PFSK-1 (cell line): ENCODE data around the gene RNASE8.

Experiments
- FOXP2 ChIP-seq: optimal IDR thresholded peaks from 2 replicates; pipeline ENCODE3; 2011; ENCODE audit warnings: borderline replicate concordance, control low read depth, inconsistent platforms; ENCODE audit not compliant: insufficient read depth; ENCODE audit errors: extremely low read length, extremely low read depth
- POLR2AphosphoS5 ChIP-seq: IDR thresholded peaks from 2 replicates; pipeline ENCODE4 v1.6.1; 2012; ENCODE audit warnings: low read depth, mild to moderate bottlenecking, control low read depth, low read length, moderate library complexity
- SIN3A ChIP-seq: IDR thresholded peaks from 2 replicates; pipeline ENCODE4 v1.6.1; 2012; ENCODE audit warnings: mild to moderate bottlenecking, low read length, moderate library complexity, borderline replicate concordance; ENCODE audit not compliant: insufficient read depth
- TAF1 ChIP-seq: IDR thresholded peaks from 2 replicates; pipeline ENCODE4 v1.6.1; 2012; ENCODE audit warnings: low read length, control low read depth, borderline replicate concordance; ENCODE audit not compliant: insufficient read depth
- TF ChIP-seq, protein P1 (sequence below), 2 experiments: IDR thresholded peaks; 2 replicates each; pipeline versions ENCODE4 v1.6.1 to v1.8.0; 2011 to 2012; ENCODE audit warnings: low read depth in 2 of 2, low read length in 2 of 2, control low read depth in 1 of 2, inconsistent platforms in 1 of 2, mild to moderate bottlenecking in 1 of 2, moderate library complexity in 1 of 2; ENCODE audit not compliant: insufficient read depth in 1 of 2

Gene RNASE8

DNA sequence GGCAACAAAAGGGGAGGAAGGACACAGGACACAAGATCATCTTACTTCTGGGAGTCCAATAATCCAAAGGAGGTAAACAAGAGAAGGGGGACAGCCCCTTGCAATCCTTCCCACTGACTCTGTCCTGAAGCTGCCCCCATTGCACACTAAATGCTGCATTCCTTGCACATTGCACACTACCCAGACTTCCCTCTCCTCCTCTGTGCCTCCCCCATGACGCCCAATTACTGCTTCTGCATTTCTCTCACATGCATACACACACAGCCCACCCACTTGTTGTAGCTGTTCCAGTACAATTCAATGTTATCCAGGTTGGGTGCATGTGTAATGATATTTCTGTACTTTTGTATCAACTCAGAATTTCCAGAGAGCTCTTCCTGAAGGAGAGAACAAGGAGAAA lies 38.3 kb upstream of the RNASE8 start:
- no peak for TF ChIP-seq TAF1
- TF ChIP-seq POLR2AphosphoS5, result no peak
- no peak for TF ChIP-seq SIN3A
- TF ChIP-seq, protein P1, sequence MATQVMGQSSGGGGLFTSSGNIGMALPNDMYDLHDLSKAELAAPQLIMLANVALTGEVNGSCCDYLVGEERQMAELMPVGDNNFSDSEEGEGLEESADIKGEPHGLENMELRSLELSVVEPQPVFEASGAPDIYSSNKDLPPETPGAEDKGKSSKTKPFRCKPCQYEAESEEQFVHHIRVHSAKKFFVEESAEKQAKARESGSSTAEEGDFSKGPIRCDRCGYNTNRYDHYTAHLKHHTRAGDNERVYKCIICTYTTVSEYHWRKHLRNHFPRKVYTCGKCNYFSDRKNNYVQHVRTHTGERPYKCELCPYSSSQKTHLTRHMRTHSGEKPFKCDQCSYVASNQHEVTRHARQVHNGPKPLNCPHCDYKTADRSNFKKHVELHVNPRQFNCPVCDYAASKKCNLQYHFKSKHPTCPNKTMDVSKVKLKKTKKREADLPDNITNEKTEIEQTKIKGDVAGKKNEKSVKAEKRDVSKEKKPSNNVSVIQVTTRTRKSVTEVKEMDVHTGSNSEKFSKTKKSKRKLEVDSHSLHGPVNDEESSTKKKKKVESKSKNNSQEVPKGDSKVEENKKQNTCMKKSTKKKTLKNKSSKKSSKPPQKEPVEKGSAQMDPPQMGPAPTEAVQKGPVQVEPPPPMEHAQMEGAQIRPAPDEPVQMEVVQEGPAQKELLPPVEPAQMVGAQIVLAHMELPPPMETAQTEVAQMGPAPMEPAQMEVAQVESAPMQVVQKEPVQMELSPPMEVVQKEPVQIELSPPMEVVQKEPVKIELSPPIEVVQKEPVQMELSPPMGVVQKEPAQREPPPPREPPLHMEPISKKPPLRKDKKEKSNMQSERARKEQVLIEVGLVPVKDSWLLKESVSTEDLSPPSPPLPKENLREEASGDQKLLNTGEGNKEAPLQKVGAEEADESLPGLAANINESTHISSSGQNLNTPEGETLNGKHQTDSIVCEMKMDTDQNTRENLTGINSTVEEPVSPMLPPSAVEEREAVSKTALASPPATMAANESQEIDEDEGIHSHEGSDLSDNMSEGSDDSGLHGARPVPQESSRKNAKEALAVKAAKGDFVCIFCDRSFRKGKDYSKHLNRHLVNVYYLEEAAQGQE (IDR thresholded peaks at IDR 0.05; ENCODE audit: insufficient read depth in 1 of 2, low read depth in 2 of 2, low read length in 2 of 2), result no peak
- TF ChIP-seq FOXP2, result no peak

DNA sequence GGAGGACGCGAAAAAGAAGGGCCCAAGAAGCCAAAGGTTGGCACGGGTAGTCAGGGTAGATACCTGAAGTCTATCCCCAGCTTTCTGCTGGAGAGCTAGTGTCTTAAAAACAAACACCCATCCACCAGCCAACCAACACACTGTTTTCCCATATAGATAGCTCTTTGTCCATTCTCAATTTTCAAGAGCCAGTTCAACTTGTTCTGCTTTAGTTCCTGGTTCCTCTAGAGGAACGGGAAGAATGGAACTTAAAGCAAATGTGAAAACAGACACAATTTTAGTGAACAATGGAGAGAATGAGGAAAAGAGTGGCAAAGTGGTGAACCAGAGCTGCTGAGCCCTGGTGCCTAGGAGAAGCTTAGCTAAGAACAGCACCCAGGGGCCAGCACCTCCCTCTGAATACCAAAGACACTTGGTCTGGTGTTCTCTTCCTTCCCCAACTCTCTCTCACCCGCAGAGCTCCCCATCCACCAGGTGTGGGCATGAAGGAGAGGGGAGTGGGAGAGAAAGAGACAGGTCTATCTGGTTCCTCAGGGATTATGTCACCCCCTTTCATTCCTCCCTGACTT lies 36.6 kb upstream of the RNASE8 start:
- TF ChIP-seq FOXP2, result no peak
- TF ChIP-seq TAF1, result no peak
- no peak for TF ChIP-seq POLR2AphosphoS5
- TF ChIP-seq, protein P1 (IDR thresholded peaks at IDR 0.05; ENCODE audit: insufficient read depth in 1 of 2, low read depth in 2 of 2, low read length in 2 of 2), result no peak
- no peak for TF ChIP-seq SIN3A

DNA sequence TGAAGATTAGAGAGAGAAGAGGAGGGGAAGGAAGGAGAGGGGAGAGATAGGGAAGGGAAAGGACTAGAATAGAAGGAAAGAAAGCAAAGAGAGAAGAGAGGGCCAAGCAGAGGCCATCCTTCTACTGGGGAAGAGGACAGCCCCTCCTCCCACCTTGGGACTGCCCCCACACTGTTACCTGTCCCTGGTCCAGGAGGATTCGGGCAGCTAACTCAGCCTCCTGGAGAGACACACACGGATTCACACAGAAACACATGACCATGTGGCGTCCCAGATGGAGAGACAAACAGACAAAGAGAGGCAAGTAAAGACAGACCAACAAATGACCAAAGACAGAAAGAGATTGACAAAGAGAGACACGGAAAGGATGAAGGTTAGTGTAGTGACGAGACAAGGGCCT lies 34.9 kb upstream of the RNASE8 start:
- no peak for TF ChIP-seq TAF1
- no peak for TF ChIP-seq POLR2AphosphoS5
- no peak for TF ChIP-seq FOXP2
- TF ChIP-seq SIN3A, result no peak
- TF ChIP-seq, protein P1 (IDR thresholded peaks at IDR 0.05; ENCODE audit: insufficient read depth in 1 of 2, low read depth in 2 of 2, low read length in 2 of 2), result no peak

DNA sequence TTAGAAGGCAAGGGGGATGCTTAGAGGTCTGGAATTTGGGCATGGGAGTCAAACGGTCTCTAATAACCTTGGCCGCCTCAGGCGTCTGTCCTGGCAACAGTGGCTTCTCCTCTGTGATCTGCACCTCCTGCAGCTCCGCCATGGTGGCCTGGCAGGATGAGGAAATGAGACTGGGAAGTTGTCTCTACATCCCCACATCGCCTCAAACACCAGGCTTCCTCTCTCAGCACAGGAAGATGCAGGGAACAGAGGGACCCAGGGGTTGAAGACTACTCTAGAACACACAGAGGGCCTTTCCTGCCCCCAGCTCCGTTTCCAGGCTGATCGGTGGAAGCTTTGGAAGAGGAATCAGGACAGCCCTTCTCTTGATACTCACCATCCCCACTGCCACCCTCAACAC lies 34.4 kb upstream of the RNASE8 start:
- TF ChIP-seq FOXP2 (no peak), TAF1 (no peak), POLR2AphosphoS5 (no peak), SIN3A (no peak)
- TF ChIP-seq, protein P1 (IDR thresholded peaks at IDR 0.05; ENCODE audit: insufficient read depth in 1 of 2, low read depth in 2 of 2, low read length in 2 of 2), result no peak

DNA sequence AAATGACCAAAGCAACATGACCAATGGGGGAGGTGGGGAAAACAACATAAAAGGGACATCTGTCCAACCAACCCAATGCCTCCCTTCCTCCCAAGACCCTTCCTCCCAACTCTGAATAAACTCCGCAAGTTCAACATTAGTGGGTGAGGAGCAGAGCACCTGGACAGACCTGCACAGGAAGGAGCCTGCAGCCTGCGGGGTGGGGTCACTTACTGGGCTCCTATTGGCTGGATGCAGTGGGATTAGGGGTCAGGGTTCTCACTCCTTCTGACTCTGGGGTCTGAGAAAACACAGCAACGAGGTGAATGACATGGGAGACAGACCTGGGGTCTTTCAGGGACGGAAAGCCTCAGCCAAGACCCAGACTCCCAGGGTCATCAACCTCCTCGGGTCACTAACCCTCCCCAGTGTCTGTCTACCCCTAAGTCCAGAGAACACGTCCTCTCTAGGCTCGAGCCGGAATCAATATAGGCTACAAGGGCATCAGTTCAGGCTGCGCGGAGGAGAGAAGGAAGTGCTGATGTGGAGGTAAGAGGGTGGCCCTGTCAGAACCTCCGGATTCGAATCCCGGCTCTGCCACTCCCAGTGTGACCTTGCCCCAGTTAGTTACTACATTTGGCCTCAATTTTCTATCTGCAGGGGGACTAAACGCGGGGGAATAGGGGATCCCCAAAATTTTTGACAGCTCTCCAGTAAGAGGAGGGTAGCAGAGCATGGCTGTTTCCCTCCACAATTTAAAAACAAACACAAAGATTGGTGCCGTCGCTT lies 33.6 kb upstream of the RNASE8 start:
- TF ChIP-seq POLR2AphosphoS5 (no peak), SIN3A (no peak), FOXP2 (no peak), TAF1 (no peak)
- TF ChIP-seq, protein P1 (IDR thresholded peaks at IDR 0.05; ENCODE audit: insufficient read depth in 1 of 2, low read depth in 2 of 2, low read length in 2 of 2), result no peak
